Panc1 (cell line): Measurements from ENCODE around the gene LSM2. TPM values are rescaled to one million over a fixed set of nuclear protein-coding genes. Genes with fewer than 3 reads are reported as not detected.

Source experiments
- ATAC-seq: fragments of 200-7000 bp; cut with Tn5 transposase; 2 replicates; pipeline ENCODE4 v1.9.1; 2020; ENCODE audit warnings: mild to moderate bottlenecking, moderate library complexity
- BruUV-seq: library from RNA; stranded (reverse); fragments of 400-500 nt; replicated peaks from 2 replicates; lab custom pipeline; 2021; lab: Mats Ljungman, UMichigan
- CTCF ChIA-PET: fragments of 300-600 bp; sonication (Branson Sonifier 250); formaldehyde crosslinking; loops from one replicate; lab custom pipeline; 2022; ENCODE audit warnings: antibody characterized with exemption; lab: Charles Lee
- POLR2A ChIA-PET: fragments of 300-600 bp; sonication (Branson Sonifier 250); formaldehyde crosslinking; loops from one replicate; lab custom pipeline; 2022; ENCODE audit warnings: antibody characterized with exemption; lab: Charles Lee
- DNase-seq: peaks from one replicate; pipeline ENCODE4 v3.0.0-alpha.2; 2010; ENCODE audit warnings: low read depth, low spot score
- H3K27ac ChIP-seq: 2 replicates; pipeline ENCODE4 v1.5.1; 2011; ENCODE audit warnings: mild to moderate bottlenecking, low read length, inconsistent platforms
- H3K27me3 ChIP-seq: fragments of 200-500 bp; sonication (Bioruptor generic); 2 replicates; pipeline ENCODE4 v1.6.0; 2014; ENCODE audit warnings: low read length, inconsistent platforms; ENCODE audit not compliant: control insufficient read depth, insufficient read depth
- H3K36me3 ChIP-seq: fragments of 200-500 bp; sonication (Bioruptor generic); 2 replicates; pipeline ENCODE4 v1.5.1; 2014; ENCODE audit warnings: inconsistent platforms, mild to moderate bottlenecking, low read length, moderate library complexity; ENCODE audit not compliant: control insufficient read depth, insufficient read depth
- H3K4me1 ChIP-seq: 2 replicates; pipeline ENCODE4 v1.5.1; 2011; ENCODE audit warnings: inconsistent platforms, mild to moderate bottlenecking, low read length, moderate library complexity; ENCODE audit not compliant: control insufficient read depth, insufficient read depth
- H3K4me3 ChIP-seq, 2 experiments: 2 replicates each; pipeline ENCODE4 v1.5.1; 2011 to 2012; ENCODE audit warnings: low read depth in 2 of 2, low read length in 2 of 2, mild to moderate bottlenecking in 2 of 2, inconsistent platforms in 1 of 2, moderate library complexity in 1 of 2
- H3K9me3 ChIP-seq: fragments of 200-500 bp; sonication (Bioruptor generic); 2 replicates; pipeline ENCODE4 v1.5.1; 2014; ENCODE audit warnings: low read depth, mild to moderate bottlenecking, inconsistent platforms, low read length, moderate library complexity; ENCODE audit not compliant: control insufficient read depth, insufficient read depth
- CTCF ChIP-seq: fragments of 450-650 bp; IDR thresholded peaks from 2 replicates; pipeline ENCODE4 v1.5.1; 2017; ENCODE audit warnings: mild to moderate bottlenecking
- POLR2AphosphoS5 ChIP-seq: IDR thresholded peaks from 2 replicates; pipeline ENCODE4 v1.6.1; 2012; ENCODE audit warnings: mild to moderate bottlenecking, low read depth, low read length, moderate library complexity
- SIN3A ChIP-seq: IDR thresholded peaks from 2 replicates; pipeline ENCODE4 v1.6.1; 2012; ENCODE audit warnings: low read depth, mild to moderate bottlenecking, low read length, moderate library complexity, borderline replicate concordance; ENCODE audit not compliant: insufficient read depth
- TCF7L2 ChIP-seq: IDR thresholded peaks from 2 replicates; pipeline ENCODE4 v1.6.1; 2011; ENCODE audit warnings: mild to moderate bottlenecking, low read depth, low read length, inconsistent platforms
- in situ Hi-C: cut with HindIII; loops from 2 replicates; pipeline ENCODE4 v1.10.0; 2016; ENCODE audit warnings: low sequenced_read_pairs, low pct_unique_long_range_greater_than_20kb
- intact Hi-C: fragments of 100-400 bp; cut with micrococcal nuclease; formaldehyde crosslinking; loops from one replicate; pipeline ENCODE4 v1.10.0; 2022; ENCODE audit not compliant: unreplicated experiment
- total RNA-seq: library from RNA; stranded (reverse); gene quantifications from one replicate; pipeline ENCODE4 v1.2.1, GENCODE V29; 2021; ENCODE audit not compliant: unreplicated experiment
- TF ChIP-seq, protein P1 (sequence below), 2 experiments: IDR thresholded peaks; 2 replicates each; pipeline ENCODE4 v1.6.1; 2011 to 2012; ENCODE audit warnings: low read depth in 2 of 2, control low read depth in 1 of 2, low read length in 1 of 2, mild to moderate bottlenecking in 1 of 2, moderate library complexity in 1 of 2; ENCODE audit not compliant: insufficient read depth in 1 of 2

The LSM2 gene
- total RNA-seq, 1 experiment from 2014 or later: 89.7 TPM

DNA sequence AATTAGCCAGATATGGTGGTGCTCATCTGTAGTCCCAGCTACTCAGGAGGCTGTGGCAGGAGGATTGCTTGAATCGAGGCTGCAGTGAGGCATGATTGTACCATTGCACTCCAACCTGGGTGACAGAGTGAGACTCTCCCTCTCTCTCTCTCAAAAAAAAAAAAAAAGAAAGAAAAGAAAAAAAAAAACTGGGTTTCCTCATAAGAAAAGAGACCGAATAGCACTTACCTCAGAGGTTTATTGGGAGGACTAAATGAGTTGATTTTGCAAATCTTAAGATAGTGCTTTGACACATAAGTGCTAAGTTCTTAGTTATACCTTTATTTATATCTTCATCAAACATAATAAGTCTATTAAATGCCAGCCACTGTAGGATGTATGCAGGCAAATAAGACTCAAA lies 35.9 kb downstream of the LSM2 start:
- DNase-seq: no peak
- intact Hi-C loops: loop anchor here (5.0 to 10.0 kb wide), 2 partner anchors 54 to 89 kb away; partner anchors contain the start of genes HSPA1B and LY6G5C
- no peak for ATAC-seq
- POLR2A ChIA-PET: no interaction called here
- BruUV-seq: no TSS peak
- Histone ChIP-seq H3K4me1 (peaks cover 9% of the 10 kb centered on the region), H3K27ac (no peak overlapping the region), H3K27me3 (no peaks in the 10 kb centered on the region), H3K36me3 (no peaks in the 10 kb centered on the region), H3K4me3 (no peak overlapping the region), H3K9me3 (no peaks in the 10 kb centered on the region)
- CTCF ChIA-PET: no interaction called here
- in situ Hi-C loops: no loop called here
- TF ChIP-seq CTCF (no peak), SIN3A (no peak), POLR2AphosphoS5 (no peak), TCF7L2 (no peak)
- TF ChIP-seq, protein P1, sequence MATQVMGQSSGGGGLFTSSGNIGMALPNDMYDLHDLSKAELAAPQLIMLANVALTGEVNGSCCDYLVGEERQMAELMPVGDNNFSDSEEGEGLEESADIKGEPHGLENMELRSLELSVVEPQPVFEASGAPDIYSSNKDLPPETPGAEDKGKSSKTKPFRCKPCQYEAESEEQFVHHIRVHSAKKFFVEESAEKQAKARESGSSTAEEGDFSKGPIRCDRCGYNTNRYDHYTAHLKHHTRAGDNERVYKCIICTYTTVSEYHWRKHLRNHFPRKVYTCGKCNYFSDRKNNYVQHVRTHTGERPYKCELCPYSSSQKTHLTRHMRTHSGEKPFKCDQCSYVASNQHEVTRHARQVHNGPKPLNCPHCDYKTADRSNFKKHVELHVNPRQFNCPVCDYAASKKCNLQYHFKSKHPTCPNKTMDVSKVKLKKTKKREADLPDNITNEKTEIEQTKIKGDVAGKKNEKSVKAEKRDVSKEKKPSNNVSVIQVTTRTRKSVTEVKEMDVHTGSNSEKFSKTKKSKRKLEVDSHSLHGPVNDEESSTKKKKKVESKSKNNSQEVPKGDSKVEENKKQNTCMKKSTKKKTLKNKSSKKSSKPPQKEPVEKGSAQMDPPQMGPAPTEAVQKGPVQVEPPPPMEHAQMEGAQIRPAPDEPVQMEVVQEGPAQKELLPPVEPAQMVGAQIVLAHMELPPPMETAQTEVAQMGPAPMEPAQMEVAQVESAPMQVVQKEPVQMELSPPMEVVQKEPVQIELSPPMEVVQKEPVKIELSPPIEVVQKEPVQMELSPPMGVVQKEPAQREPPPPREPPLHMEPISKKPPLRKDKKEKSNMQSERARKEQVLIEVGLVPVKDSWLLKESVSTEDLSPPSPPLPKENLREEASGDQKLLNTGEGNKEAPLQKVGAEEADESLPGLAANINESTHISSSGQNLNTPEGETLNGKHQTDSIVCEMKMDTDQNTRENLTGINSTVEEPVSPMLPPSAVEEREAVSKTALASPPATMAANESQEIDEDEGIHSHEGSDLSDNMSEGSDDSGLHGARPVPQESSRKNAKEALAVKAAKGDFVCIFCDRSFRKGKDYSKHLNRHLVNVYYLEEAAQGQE (IDR thresholded peaks at IDR 0.05; ENCODE audit: insufficient read depth in 1 of 2, low read depth in 2 of 2, low read length in 1 of 2): no peak

DNA sequence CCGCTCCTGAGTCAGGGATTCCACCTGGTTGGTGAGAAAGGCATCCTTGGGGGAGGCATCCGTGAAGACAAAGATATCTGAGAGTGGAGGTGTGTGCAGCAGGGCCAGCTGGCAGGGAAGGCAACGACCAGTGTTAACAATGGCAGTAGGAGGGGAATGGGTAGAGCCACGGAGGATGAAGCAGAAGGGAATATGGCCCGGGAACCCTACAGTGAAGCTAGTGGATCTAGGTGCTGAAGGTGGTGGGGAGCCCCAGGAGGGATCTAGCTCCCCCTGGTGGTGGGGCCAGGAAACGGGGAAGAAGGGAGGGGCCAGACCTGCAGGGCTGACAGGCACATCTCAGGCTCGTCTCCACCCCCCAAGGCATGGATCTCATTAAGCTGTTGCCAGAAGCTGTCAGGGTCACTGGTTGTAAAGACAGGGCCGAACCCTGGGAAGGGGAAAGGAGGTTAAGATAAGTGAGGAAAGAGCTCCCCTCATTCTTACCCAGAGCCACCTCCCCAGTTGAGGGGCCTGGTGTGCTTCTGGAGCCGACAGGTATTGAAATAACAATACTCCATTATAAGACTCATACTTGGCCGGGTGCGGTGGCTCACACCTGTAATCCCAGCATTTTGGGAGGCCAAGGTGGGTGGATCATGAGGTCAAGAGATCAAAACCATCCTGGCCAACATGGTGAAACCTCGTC lies 36.9 kb downstream of the LSM2 start:
- Histone ChIP-seq H3K27me3 (no peaks in the 10 kb centered on the region), H3K4me3 (no peak overlapping the region), H3K4me1 (no peaks in the 10 kb centered on the region), H3K27ac (no peak overlapping the region), H3K9me3 (no peaks in the 10 kb centered on the region), H3K36me3 (no peaks in the 10 kb centered on the region)
- ATAC-seq (peak; percentile 82), DNase-seq (no peak)
- in situ Hi-C loops (no loop called here), intact Hi-C loops (loop anchor here (5.0 to 10.0 kb wide), 2 partner anchors 55 to 88 kb away; partner anchors contain the start of genes HSPA1B and LY6G5C)
- TF ChIP-seq, protein P1 (IDR thresholded peaks at IDR 0.05; ENCODE audit: insufficient read depth in 1 of 2, low read depth in 2 of 2, low read length in 1 of 2): no peak
- TF ChIP-seq SIN3A (no peak), TCF7L2 (no peak), POLR2AphosphoS5 (no peak), CTCF (peak; percentile 94)
- CTCF ChIA-PET: interaction anchor here (0.6 to 1.4 kb wide), 7 partner anchors 31 to 223 kb away, joined by 3 to 7 read pairs (median 3); partner anchors contain the start of gene ATP6V1G2
- BruUV-seq: no TSS peak
- POLR2A ChIA-PET: interaction anchor here (0.9 kb wide), 1 partner anchor 283 kb away, joined by 5 read pairs; no protein-coding TSS in a partner anchor
